Keratinocyte (primary cell): Measurements from ENCODE around the gene CARMIL1. TPM values are rescaled to one million over a fixed set of nuclear protein-coding genes. Genes with fewer than 3 reads are reported as not detected.

Source experiments
- DNase-seq: peaks from one replicate; pipeline ENCODE4 v3.0.0-alpha.2; 2011; ENCODE audit warnings: low read depth, missing footprints, low spot score
- FAIRE-seq: peaks from 2 replicates; lab custom pipeline; 2011; peaks lifted over from hg19 to GRCh38; lab: Jason Lieb, UNC
- H2AFZ ChIP-seq: 2 replicates; pipeline ENCODE4 v1.6.0; 2012; ENCODE audit warnings: low read length, control low read depth, inconsistent platforms; ENCODE audit not compliant: control insufficient read depth
- H3K27ac ChIP-seq: 2 replicates; pipeline ENCODE4 v1.5.1; 2011; ENCODE audit warnings: low read length; ENCODE audit not compliant: control insufficient read depth, insufficient read depth
- H3K27me3 ChIP-seq: 3 replicates; pipeline ENCODE4 v1.6.0; 2011; ENCODE audit warnings: low read length; ENCODE audit not compliant: control insufficient read depth, insufficient read depth; ENCODE audit errors: extremely low read depth
- H3K36me3 ChIP-seq, 2 experiments: 2 replicates in 1 of 2; 3 replicates in 1 of 2; pipeline ENCODE4 v1.5.1; 2011; ENCODE audit warnings: low read length in 2 of 2, mild to moderate bottlenecking in 1 of 2; ENCODE audit not compliant: control insufficient read depth in 2 of 2, insufficient read depth in 2 of 2; ENCODE audit errors: extremely low read depth in 1 of 2
- H3K4me1 ChIP-seq: 3 replicates; pipeline ENCODE4 v1.5.1; 2011; ENCODE audit warnings: low read length; ENCODE audit not compliant: control insufficient read depth, insufficient read depth; ENCODE audit errors: extremely low read depth
- H3K4me2 ChIP-seq: 3 replicates; pipeline ENCODE4 v1.6.0; 2011; ENCODE audit warnings: low read depth, low read length; ENCODE audit not compliant: control insufficient read depth, insufficient read depth; ENCODE audit errors: extremely low read depth
- H3K4me3 ChIP-seq, 3 experiments: fragments of 200-600 bp in 1 of 3; sonication (generic) in 1 of 3; 2 replicates in 2 of 3; 3 replicates in 1 of 3; pipeline ENCODE4 v1.5.1; 2011 to 2016; ENCODE audit warnings: low read length in 3 of 3, mild to moderate bottlenecking in 3 of 3, control low read depth in 2 of 3, inconsistent platforms in 1 of 3, low read depth in 1 of 3, mixed read lengths in 1 of 3, mixed run types in 1 of 3, moderate library complexity in 1 of 3; ENCODE audit not compliant: control insufficient read depth in 2 of 3, insufficient read depth in 2 of 3; ENCODE audit errors: extremely low read depth in 1 of 3
- H3K79me2 ChIP-seq: 2 replicates; pipeline ENCODE4 v1.6.0; 2012; ENCODE audit warnings: low read length; ENCODE audit not compliant: control insufficient read depth, insufficient read depth
- H3K9ac ChIP-seq: 3 replicates; pipeline ENCODE4 v1.6.0; 2011; ENCODE audit warnings: low read length; ENCODE audit not compliant: control insufficient read depth, insufficient read depth; ENCODE audit errors: extremely low read depth
- H3K9me1 ChIP-seq: 3 replicates; pipeline ENCODE4 v1.6.0; 2011; ENCODE audit warnings: low read length; ENCODE audit not compliant: control insufficient read depth, insufficient read depth; ENCODE audit errors: extremely low read depth
- H3K9me3 ChIP-seq: 2 replicates; pipeline ENCODE4 v1.5.1; 2012; ENCODE audit warnings: low read depth, low read length; ENCODE audit not compliant: control insufficient read depth
- H4K20me1 ChIP-seq: 3 replicates; pipeline ENCODE4 v1.6.0; 2011; ENCODE audit warnings: low read length; ENCODE audit not compliant: control insufficient read depth, insufficient read depth; ENCODE audit errors: extremely low read depth
- CTCF ChIP-seq, 3 experiments: IDR thresholded peaks in 1 of 3; conservative IDR thresholded peaks in 1 of 3; optimal IDR thresholded peaks in 1 of 3; 2 replicates in 2 of 3; 3 replicates in 1 of 3; pipeline versions ENCODE3 to v1.5.1; 2011; ENCODE audit warnings: low read length in 3 of 3, mild to moderate bottlenecking in 3 of 3, moderate library complexity in 2 of 3, control low read depth in 1 of 3, inconsistent platforms in 1 of 3; ENCODE audit not compliant: insufficient read depth in 2 of 3; ENCODE audit errors: extremely low read depth in 1 of 3
- EZH2 ChIP-seq: IDR thresholded peaks from one replicate; pipeline ENCODE4 v1.6.1; 2012; ENCODE audit warnings: inconsistent platforms, mild to moderate bottlenecking, low read length, moderate library complexity
- dilution Hi-C: fragments of 300-500 bp; cut with MboI; formaldehyde crosslinking; loops from one replicate; pipeline ENCODE4 v1.7.0; 2020; ENCODE audit warnings: low sequenced_read_pairs; ENCODE audit not compliant: extremely low pct_ligation_motif_present
- polyA plus RNA-seq, 5 experiments: library from polyadenylated mRNA; depleted of rRNA in 3 of 5; stranded (reverse) in 3 of 5; stranded (forward) in 1 of 5; unstranded in 1 of 5; fragments of >200 nt; gene quantifications; 1 replicate in 1 of 5; 2 replicates in 3 of 5; 3 replicates in 1 of 5; pipeline versions ENCODE4 v1.2.1 to v1.2.3, GENCODE V29; 2011 to 2012; ENCODE audit warnings: missing spikeins in 2 of 5, low read depth in 1 of 5, low replicate concordance in 1 of 5

CARMIL1 gene
- polyA plus RNA-seq, 1 donor (not counting 4 experiments of a cell fraction or from before 2014, with no cell fraction given): 18.9 TPM

GRCh38 chr6:25278261-25278913 is 787 bp upstream of the CARMIL1 start:
- no peaks in the 10 kb centered on the region for H3K9me3 ChIP-seq
- DNase-seq (no peak), FAIRE-seq (peak; percentile 17)
- H3K79me2 ChIP-seq: peaks cover 31% of the 10 kb centered on the region
- TF ChIP-seq CTCF (optimal IDR thresholded peaks at IDR 0.05 in 1 of 3, IDR thresholded peaks at IDR 0.05 in 1 of 3, conservative IDR thresholded peaks at IDR 0.05 in 1 of 3; ENCODE audit: extremely low read depth in 1 of 3, insufficient read depth in 2 of 3, low read length in 3 of 3) (no peak), EZH2 (no peak)
- H3K9ac ChIP-seq: peak overlapping the region; percentile 93
- no peaks in the 10 kb centered on the region for H3K27me3 ChIP-seq
- peak overlapping the region; percentile 91 for H3K27ac ChIP-seq
- no peaks in the 10 kb centered on the region for H3K9me1 ChIP-seq
- dilution Hi-C loops: no loop called here
- peak overlapping the region; percentile 93 for H3K4me2 ChIP-seq
- peak overlapping the region; percentile 90 to 98 (median 96) for H3K4me3 ChIP-seq
- peaks cover 18% of the 10 kb centered on the region for H3K4me1 ChIP-seq
- no peaks in the 10 kb centered on the region for H3K36me3 ChIP-seq
- peak overlapping the region; percentile 90 for H2AFZ ChIP-seq
- H4K20me1 ChIP-seq: no peaks in the 10 kb centered on the region

GRCh38 chr6:25279748-25280343 is 672 bp downstream of the CARMIL1 start:
- dilution Hi-C loops: no loop called here
- Histone ChIP-seq H3K4me3 (peak overlapping the region; percentile 90 to 98 (median 96)), H3K27ac (peak overlapping the region; percentile 91), H3K27me3 (no peaks in the 10 kb centered on the region), H3K9me3 (no peaks in the 10 kb centered on the region), H3K4me1 (peaks cover 26% of the 10 kb centered on the region), H3K79me2 (peaks cover 33% of the 10 kb centered on the region), H3K9ac (peak overlapping the region; percentile 93), H2AFZ (peak overlapping the region; percentile 97), H3K9me1 (no peaks in the 10 kb centered on the region), H3K36me3 (no peaks in the 10 kb centered on the region), H3K4me2 (peak overlapping the region; percentile 87), H4K20me1 (no peaks in the 10 kb centered on the region)
- DNase-seq (no peak), FAIRE-seq (no peak)
- TF ChIP-seq CTCF (optimal IDR thresholded peaks at IDR 0.05 in 1 of 3, IDR thresholded peaks at IDR 0.05 in 1 of 3, conservative IDR thresholded peaks at IDR 0.05 in 1 of 3; ENCODE audit: extremely low read depth in 1 of 3, insufficient read depth in 2 of 3, low read length in 3 of 3) (no peak), EZH2 (no peak)
